ENCODE measurements around the gene CORO2B.
"Not testable (repeated sequence)": the region's sequence is repeated elsewhere in the genome, so short reads cannot be mapped to it uniquely, and the experiment has no call there.

CORO2B gene

GRCh38 chr15:68680756-68681155 lies 102.0 kb downstream of the CORO2B start:
- not testable (repeated sequence) for FAIRE-seq

GRCh38 chr15:68681836-68682235 lies 103.0 kb downstream of the CORO2B start:
- FAIRE-seq = no peak

- FAIRE-seq = no peak
Observed at GRCh38 chr15:68682330-68682729, 103.5 kb downstream of the CORO2B start.

GRCh38 chr15:68683026-68683425 lies 104.2 kb downstream of the CORO2B start:
- no peak for FAIRE-seq

- FAIRE-seq = no peak
Observed at GRCh38 chr15:68683551-68683950, 104.8 kb downstream of the CORO2B start.

GRCh38 chr15:68684476-68684875 lies 105.7 kb downstream of the CORO2B start:
- no peak for FAIRE-seq

- FAIRE-seq = no peak
Observed at GRCh38 chr15:68687136-68687735, 108.4 kb downstream of the CORO2B start.

- no peak for FAIRE-seq
Observed at GRCh38 chr15:68691705-68692104, 112.9 kb downstream of the CORO2B start.

- no peak for FAIRE-seq
Observed at GRCh38 chr15:68693071-68693470, 114.3 kb downstream of the CORO2B start.

- FAIRE-seq = no peak
Observed at GRCh38 chr15:68694111-68694510, 115.3 kb downstream of the CORO2B start.

- FAIRE-seq = no peak
Observed at GRCh38 chr15:68695061-68695595, 116.3 kb downstream of the CORO2B start.

- no peak for FAIRE-seq
Observed at GRCh38 chr15:68696414-68697363, 117.9 kb downstream of the CORO2B start.

- no peak for FAIRE-seq
Observed at GRCh38 chr15:68697711-68698690, 119.2 kb downstream of the CORO2B start.

- FAIRE-seq = no peak
Observed at GRCh38 chr15:68698708-68699107, 119.9 kb downstream of the CORO2B start.

GRCh38 chr15:68699124-68699880 lies 120.5 kb downstream of the CORO2B start:
- FAIRE-seq = no peak

GRCh38 chr15:68699881-68700454 lies 121.2 kb downstream of the CORO2B start:
- FAIRE-seq = no peak

- no peak for FAIRE-seq
Observed at GRCh38 chr15:68700455-68701123, 121.8 kb downstream of the CORO2B start.

GRCh38 chr15:68701886-68702285 lies 123.1 kb downstream of the CORO2B start:
- no peak for FAIRE-seq

- FAIRE-seq = no peak
Observed at GRCh38 chr15:68704496-68705021, 125.8 kb downstream of the CORO2B start.

- FAIRE-seq = no peak
Observed at GRCh38 chr15:68706256-68706655, 127.5 kb downstream of the CORO2B start.

GRCh38 chr15:68706931-68707330 lies 128.1 kb downstream of the CORO2B start:
- FAIRE-seq = no peak

Measured in TTC549 (cell line).